ENCODE data around the gene HTR4. TPM values are rescaled to one million over a fixed set of nuclear protein-coding genes. Genes with fewer than 3 reads are reported as not detected.

Gene HTR4
- total RNA-seq, 1 donor from 2014 or later, result not detected

- Mint-ChIP-seq H3K36me3 (ENCODE audit: low read depth) (peaks cover 2% of the 10 kb centered on the region), H3K27me3 (ENCODE audit: low read depth) (peaks cover 11% of the 10 kb centered on the region), H3K27ac (ENCODE audit: unreplicated experiment) (no peak overlapping the region), H3K4me1 (ENCODE audit: low read depth) (no peaks in the 10 kb centered on the region), H3K9me3 (ENCODE audit: low read depth) (peaks cover 11% of the 10 kb centered on the region), H3K4me3 (ENCODE audit: unreplicated experiment) (no peak overlapping the region)
- DNase-seq (ENCODE audit: low spot score), result no peak
- TF ChIP-seq CTCF (IDR thresholded peaks at IDR 0.05), result no peak
Measured at GRCh38 chr5:148524721-148525120, 129.6 kb downstream of the HTR4 start.

- TF ChIP-seq CTCF (IDR thresholded peaks at IDR 0.05), result no peak
- H3K27ac Mint-ChIP-seq (ENCODE audit: unreplicated experiment), result no peak overlapping the region
Measured at GRCh38 chr5:148523139-148523538, 131.2 kb downstream of the HTR4 start.

GRCh38 chr5:148515460-148515859 lies 138.9 kb downstream of the HTR4 start:
- no peak overlapping the region for H3K4me3 Mint-ChIP-seq (ENCODE audit: unreplicated experiment)
- no peak for TF ChIP-seq CTCF (IDR thresholded peaks at IDR 0.05)

More at GRCh38 chr5:148523139-148523538, 131.2 kb downstream of the HTR4 start:
- H3K27me3 Mint-ChIP-seq (ENCODE audit: low read depth), result peaks cover 12% of the 10 kb centered on the region
- peaks cover under 1% of the 10 kb centered on the region for H3K9me3 Mint-ChIP-seq (ENCODE audit: low read depth)
- H3K4me1 Mint-ChIP-seq (ENCODE audit: low read depth), result no peaks in the 10 kb centered on the region
- no peaks in the 10 kb centered on the region for H3K36me3 Mint-ChIP-seq (ENCODE audit: low read depth)
- H3K4me3 Mint-ChIP-seq (ENCODE audit: unreplicated experiment), result no peak overlapping the region
- DNase-seq (ENCODE audit: low spot score), result no peak

DNA sequence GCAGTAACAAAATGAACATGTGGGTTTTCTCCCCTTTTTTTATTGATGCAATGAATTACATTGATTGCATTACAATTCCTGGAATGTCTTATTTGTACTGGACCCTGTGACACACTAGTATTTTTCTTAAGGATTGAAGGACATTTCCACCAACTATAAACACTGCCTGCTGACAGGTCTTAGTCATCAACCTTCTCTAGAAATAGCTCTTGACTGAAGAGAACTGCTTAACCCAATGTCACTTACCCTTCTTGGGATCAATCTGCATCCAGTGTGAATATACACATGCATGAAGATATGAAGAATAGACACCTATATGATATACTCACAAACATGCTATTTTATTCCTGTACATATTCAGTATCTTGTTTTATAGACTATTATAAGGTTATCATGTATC lies 140.0 kb downstream of the HTR4 start:
- Mint-ChIP-seq H3K4me1 (ENCODE audit: low read depth) (no peaks in the 10 kb centered on the region), H3K27me3 (ENCODE audit: low read depth) (peaks cover 6% of the 10 kb centered on the region), H3K4me3 (ENCODE audit: unreplicated experiment) (no peak overlapping the region), H3K9me3 (ENCODE audit: low read depth) (peaks cover 6% of the 10 kb centered on the region), H3K27ac (ENCODE audit: unreplicated experiment) (no peak overlapping the region), H3K36me3 (ENCODE audit: low read depth) (no peaks in the 10 kb centered on the region)
- DNase-seq (ENCODE audit: low spot score), result no peak
- no peak for TF ChIP-seq CTCF (IDR thresholded peaks at IDR 0.05)

More at GRCh38 chr5:148515460-148515859, 138.9 kb downstream of the HTR4 start:
- Mint-ChIP-seq H3K9me3 (ENCODE audit: low read depth) (peaks cover 6% of the 10 kb centered on the region), H3K27ac (ENCODE audit: unreplicated experiment) (no peak overlapping the region), H3K4me1 (ENCODE audit: low read depth) (no peaks in the 10 kb centered on the region), H3K27me3 (ENCODE audit: low read depth) (peaks cover 5% of the 10 kb centered on the region), H3K36me3 (ENCODE audit: low read depth) (no peaks in the 10 kb centered on the region)
- no peak for DNase-seq (ENCODE audit: low spot score)

- no peaks in the 10 kb centered on the region for H3K4me1 Mint-ChIP-seq (ENCODE audit: low read depth)
- H3K27me3 Mint-ChIP-seq (ENCODE audit: low read depth), result peaks cover 9% of the 10 kb centered on the region
- no peak overlapping the region for H3K27ac Mint-ChIP-seq (ENCODE audit: unreplicated experiment)
- H3K36me3 Mint-ChIP-seq (ENCODE audit: low read depth), result no peaks in the 10 kb centered on the region
- H3K4me3 Mint-ChIP-seq (ENCODE audit: unreplicated experiment), result no peak overlapping the region
- DNase-seq (ENCODE audit: low spot score), result no peak
- H3K9me3 Mint-ChIP-seq (ENCODE audit: low read depth), result peaks cover 6% of the 10 kb centered on the region
- TF ChIP-seq CTCF (IDR thresholded peaks at IDR 0.05), result no peak
Measured at GRCh38 chr5:148512498-148512897, 141.8 kb downstream of the HTR4 start.

All from chondrocyte (in vitro differentiated cells).